ENCODE results near the gene EDRF1. TPM values are rescaled to one million over a fixed set of nuclear protein-coding genes. Genes with fewer than 3 reads are reported as not detected.
"Not testable (repeated sequence)": the region's sequence is repeated elsewhere in the genome, so short reads cannot be mapped to it uniquely, and the experiment has no call there.

EDRF1 gene
- total RNA-seq, 1 donor from 2014 or later, result 41.3 TPM

- TF ChIP-seq, protein P1, sequence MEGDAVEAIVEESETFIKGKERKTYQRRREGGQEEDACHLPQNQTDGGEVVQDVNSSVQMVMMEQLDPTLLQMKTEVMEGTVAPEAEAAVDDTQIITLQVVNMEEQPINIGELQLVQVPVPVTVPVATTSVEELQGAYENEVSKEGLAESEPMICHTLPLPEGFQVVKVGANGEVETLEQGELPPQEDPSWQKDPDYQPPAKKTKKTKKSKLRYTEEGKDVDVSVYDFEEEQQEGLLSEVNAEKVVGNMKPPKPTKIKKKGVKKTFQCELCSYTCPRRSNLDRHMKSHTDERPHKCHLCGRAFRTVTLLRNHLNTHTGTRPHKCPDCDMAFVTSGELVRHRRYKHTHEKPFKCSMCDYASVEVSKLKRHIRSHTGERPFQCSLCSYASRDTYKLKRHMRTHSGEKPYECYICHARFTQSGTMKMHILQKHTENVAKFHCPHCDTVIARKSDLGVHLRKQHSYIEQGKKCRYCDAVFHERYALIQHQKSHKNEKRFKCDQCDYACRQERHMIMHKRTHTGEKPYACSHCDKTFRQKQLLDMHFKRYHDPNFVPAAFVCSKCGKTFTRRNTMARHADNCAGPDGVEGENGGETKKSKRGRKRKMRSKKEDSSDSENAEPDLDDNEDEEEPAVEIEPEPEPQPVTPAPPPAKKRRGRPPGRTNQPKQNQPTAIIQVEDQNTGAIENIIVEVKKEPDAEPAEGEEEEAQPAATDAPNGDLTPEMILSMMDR (IDR thresholded peaks at IDR 0.05; ENCODE audit: partially characterized antibody, unreplicated experiment), result no peak
- H3K4me1 Mint-ChIP-seq (ENCODE audit: low read depth, unreplicated experiment), result peaks cover 17% of the 10 kb centered on the region
- H3K27me3 Mint-ChIP-seq (ENCODE audit: unreplicated experiment), result peaks cover 5% of the 10 kb centered on the region
- no peak for DNase-seq
- peaks cover 2% of the 10 kb centered on the region for H3K9me3 Mint-ChIP-seq (ENCODE audit: unreplicated experiment)
- H3K4me3 Mint-ChIP-seq (ENCODE audit: unreplicated experiment), result no peak overlapping the region
- no peak overlapping the region for H3K27ac Mint-ChIP-seq (ENCODE audit: unreplicated experiment)
- H3K36me3 Mint-ChIP-seq (ENCODE audit: unreplicated experiment), result no peaks in the 10 kb centered on the region
Observed at GRCh38 chr10:125692196-125692595, 27.3 kb upstream of the EDRF1 start.

DNA sequence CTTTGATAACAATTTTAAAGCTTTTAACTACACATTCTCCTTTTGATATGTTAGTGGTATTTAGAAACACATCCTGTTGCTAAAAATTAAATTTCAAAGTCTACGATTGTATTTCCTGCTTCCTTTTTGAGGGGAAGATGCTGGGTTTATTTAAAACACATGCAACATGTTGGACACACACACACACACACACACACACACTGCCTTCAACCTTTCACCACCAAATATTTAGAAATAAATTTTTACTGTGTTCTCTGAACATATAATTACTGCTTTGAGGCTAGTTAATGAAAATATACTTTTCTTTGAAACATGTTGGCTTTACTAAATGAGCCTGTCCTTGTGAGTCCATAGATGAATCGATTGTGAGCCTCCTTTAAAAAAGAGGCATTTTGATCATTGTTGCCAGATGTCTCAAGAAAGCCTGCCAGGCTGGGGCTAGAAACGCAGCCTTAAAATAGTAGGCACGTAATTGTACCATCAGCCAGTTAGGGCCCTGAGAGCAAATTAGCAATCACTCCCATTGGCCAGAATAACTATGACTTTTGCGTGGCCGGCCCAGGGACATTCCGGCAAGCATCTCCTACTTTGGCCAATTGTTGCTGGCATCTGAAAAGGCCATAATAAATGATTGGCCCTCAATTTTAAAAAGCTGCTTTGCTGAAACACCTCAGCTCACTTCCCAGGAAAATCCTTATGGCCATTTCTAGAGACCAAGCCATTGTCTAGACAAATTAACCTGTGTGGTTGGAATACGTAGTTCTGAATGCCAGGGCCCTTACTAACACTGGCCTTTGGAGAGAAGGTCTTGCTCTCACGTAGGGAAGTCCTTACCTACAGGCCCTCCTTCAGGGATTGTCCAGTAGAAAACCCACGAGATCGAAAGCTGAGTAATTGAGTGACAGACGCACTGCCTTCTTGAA, 26.6 kb upstream of the EDRF1 start:
- Mint-ChIP-seq H3K27me3 (ENCODE audit: unreplicated experiment) (peaks cover 5% of the 10 kb centered on the region), H3K9me3 (ENCODE audit: unreplicated experiment) (peaks cover 2% of the 10 kb centered on the region), H3K4me1 (ENCODE audit: low read depth, unreplicated experiment) (peaks cover 17% of the 10 kb centered on the region), H3K27ac (ENCODE audit: unreplicated experiment) (no peak overlapping the region), H3K4me3 (ENCODE audit: unreplicated experiment) (no peak overlapping the region), H3K36me3 (ENCODE audit: unreplicated experiment) (no peaks in the 10 kb centered on the region)
- TF ChIP-seq, protein P1 (IDR thresholded peaks at IDR 0.05; ENCODE audit: partially characterized antibody, unreplicated experiment), result no peak
- DNase-seq, result no peak

DNA sequence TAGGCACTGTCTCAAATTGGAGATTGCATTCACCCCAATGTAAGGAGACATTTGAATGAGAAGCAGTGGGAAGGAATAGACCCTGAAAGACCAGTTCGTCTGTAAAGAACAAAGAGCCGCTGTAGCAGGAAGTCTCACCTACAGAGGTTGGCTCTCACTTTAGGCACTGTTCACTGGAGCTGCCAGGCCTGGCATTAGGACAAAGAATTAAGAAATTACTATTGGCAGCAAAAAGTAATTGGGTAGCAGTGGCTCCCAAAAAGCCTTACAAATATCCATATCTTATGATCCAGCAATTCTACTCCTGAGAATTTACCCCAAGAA, 26.0 kb upstream of the EDRF1 start:
- no peak overlapping the region for H3K27ac Mint-ChIP-seq (ENCODE audit: unreplicated experiment)
- H3K4me3 Mint-ChIP-seq (ENCODE audit: unreplicated experiment), result no peak overlapping the region
- no peak for DNase-seq
- H3K4me1 Mint-ChIP-seq (ENCODE audit: low read depth, unreplicated experiment), result peaks cover 17% of the 10 kb centered on the region
- TF ChIP-seq, protein P1 (IDR thresholded peaks at IDR 0.05; ENCODE audit: partially characterized antibody, unreplicated experiment), result no peak
- H3K36me3 Mint-ChIP-seq (ENCODE audit: unreplicated experiment), result no peaks in the 10 kb centered on the region
- H3K27me3 Mint-ChIP-seq (ENCODE audit: unreplicated experiment), result peaks cover 5% of the 10 kb centered on the region
- peaks cover 2% of the 10 kb centered on the region for H3K9me3 Mint-ChIP-seq (ENCODE audit: unreplicated experiment)

DNA sequence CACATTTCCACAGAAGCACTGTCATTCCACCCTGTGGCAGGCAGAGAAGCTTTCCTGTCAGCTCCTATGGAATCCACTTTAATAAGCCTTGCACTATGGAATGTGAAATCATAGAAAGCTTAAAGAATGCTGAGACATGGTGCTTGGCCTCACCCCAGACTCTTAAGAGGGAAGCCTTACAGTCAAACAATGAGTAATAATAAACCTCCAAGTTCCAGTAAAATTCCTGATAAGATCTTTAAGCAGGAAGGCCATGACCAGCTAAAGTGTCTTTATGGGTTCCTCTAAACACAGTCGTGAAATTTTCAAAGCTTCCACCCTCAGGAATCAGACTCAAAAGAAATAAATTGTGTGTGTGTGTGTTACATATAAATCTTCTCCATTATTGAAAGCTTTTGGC, 24.6 kb upstream of the EDRF1 start:
- Mint-ChIP-seq H3K36me3 (ENCODE audit: unreplicated experiment) (no peaks in the 10 kb centered on the region), H3K4me1 (ENCODE audit: low read depth, unreplicated experiment) (peaks cover 17% of the 10 kb centered on the region), H3K27ac (ENCODE audit: unreplicated experiment) (no peak overlapping the region), H3K4me3 (ENCODE audit: unreplicated experiment) (no peak overlapping the region), H3K27me3 (ENCODE audit: unreplicated experiment) (peaks cover 5% of the 10 kb centered on the region), H3K9me3 (ENCODE audit: unreplicated experiment) (peaks cover 2% of the 10 kb centered on the region)
- no peak for DNase-seq
- TF ChIP-seq, protein P1 (IDR thresholded peaks at IDR 0.05; ENCODE audit: partially characterized antibody, unreplicated experiment), result no peak

DNA sequence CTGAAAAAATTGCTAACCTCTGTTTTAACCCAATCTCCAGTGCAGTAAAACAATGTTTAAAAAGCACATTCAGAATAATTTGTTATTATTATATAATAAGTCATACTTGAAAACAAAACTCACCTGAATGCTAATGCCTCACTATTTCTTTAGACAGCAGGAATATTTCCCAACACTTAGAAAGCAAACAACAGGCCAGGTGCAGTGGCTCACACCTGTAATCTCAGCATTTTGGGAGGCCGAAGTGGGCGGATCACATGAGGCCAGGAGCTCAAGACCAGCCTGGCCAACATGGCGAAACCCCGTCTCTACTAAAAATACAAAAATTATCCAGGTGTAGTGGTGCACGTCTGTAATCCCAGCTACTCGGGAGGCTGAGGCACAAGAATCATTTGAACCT, 22.6 kb upstream of the EDRF1 start:
- H3K9me3 Mint-ChIP-seq (ENCODE audit: unreplicated experiment); H3K4me1 Mint-ChIP-seq (ENCODE audit: low read depth, unreplicated experiment); H3K36me3 Mint-ChIP-seq (ENCODE audit: unreplicated experiment); H3K4me3 Mint-ChIP-seq (ENCODE audit: unreplicated experiment); H3K27me3 Mint-ChIP-seq (ENCODE audit: unreplicated experiment); DNase-seq; H3K27ac Mint-ChIP-seq (ENCODE audit: unreplicated experiment): not testable (repeated sequence)
